Astrocyte (in vitro differentiated cells and primary cell): Measurements from ENCODE around the gene HRAS. TPM values are rescaled to one million over a fixed set of nuclear protein-coding genes. Genes with fewer than 3 reads are reported as not detected.
A peak's percentile ranks its signal among the peaks of the same experiment; 100 is the strongest.

Experiments used
- DNase-seq: peaks from one replicate; pipeline ENCODE4 v3.0.0-alpha.2; 2010; ENCODE audit warnings: low read depth
- FAIRE-seq: peaks from 2 replicates; lab custom pipeline; 2011; peaks lifted over from hg19 to GRCh38; lab: Jason Lieb, UNC
- H2AFZ ChIP-seq: 2 replicates; pipeline ENCODE4 v1.6.0; 2012; ENCODE audit warnings: low read depth, low read length, inconsistent platforms
- H3K27ac ChIP-seq: 2 replicates; pipeline ENCODE4 v1.5.1; 2011; ENCODE audit warnings: low read depth, low read length, inconsistent platforms
- H3K27me3 ChIP-seq: 2 replicates; pipeline ENCODE4 v1.6.0; 2011; ENCODE audit warnings: low read length, inconsistent platforms; ENCODE audit not compliant: insufficient read depth
- H3K36me3 ChIP-seq: 2 replicates; pipeline ENCODE4 v1.5.1; 2011; ENCODE audit warnings: low read length, inconsistent platforms; ENCODE audit not compliant: insufficient read depth
- H3K4me1 ChIP-seq: 2 replicates; pipeline ENCODE4 v1.5.1; 2011; ENCODE audit warnings: low read length, inconsistent platforms; ENCODE audit not compliant: insufficient read depth
- H3K4me2 ChIP-seq: 2 replicates; pipeline ENCODE4 v1.6.0; 2012; ENCODE audit warnings: low read length, inconsistent platforms
- H3K4me3 ChIP-seq: 2 replicates; pipeline ENCODE4 v1.5.1; 2011; ENCODE audit warnings: low read depth, mild to moderate bottlenecking, low read length, inconsistent platforms; ENCODE audit not compliant: insufficient read depth
- H3K79me2 ChIP-seq: 2 replicates; pipeline ENCODE4 v1.6.0; 2012; ENCODE audit warnings: mild to moderate bottlenecking, low read length, inconsistent platforms; ENCODE audit not compliant: insufficient read depth
- H3K9ac ChIP-seq: 2 replicates; pipeline ENCODE4 v1.6.0; 2012; ENCODE audit warnings: mild to moderate bottlenecking, low read length, inconsistent platforms
- H3K9me3 ChIP-seq: 2 replicates; pipeline ENCODE4 v1.5.1; 2012; ENCODE audit warnings: low read depth, mild to moderate bottlenecking, low read length, inconsistent platforms; ENCODE audit not compliant: insufficient read depth
- H4K20me1 ChIP-seq: 2 replicates; pipeline ENCODE4 v1.6.0; 2012; ENCODE audit warnings: low read length, inconsistent platforms; ENCODE audit not compliant: insufficient read depth
- H3K27ac Mint-ChIP-seq: one replicate; pipeline ENCODE4 v1.8.0; 2021; ENCODE audit warnings: mild to moderate bottlenecking, mixed read lengths; ENCODE audit not compliant: unreplicated experiment
- H3K27me3 Mint-ChIP-seq: one replicate; pipeline ENCODE4 v1.8.0; 2021; ENCODE audit warnings: low read depth, mixed read lengths; ENCODE audit not compliant: unreplicated experiment
- H3K36me3 Mint-ChIP-seq: one replicate; pipeline ENCODE4 v1.8.0; 2021; ENCODE audit warnings: low read depth, mixed read lengths; ENCODE audit not compliant: unreplicated experiment
- H3K4me1 Mint-ChIP-seq: one replicate; pipeline ENCODE4 v1.8.0; 2021; ENCODE audit warnings: low read depth, mixed read lengths; ENCODE audit not compliant: unreplicated experiment
- H3K4me3 Mint-ChIP-seq: one replicate; pipeline ENCODE4 v1.8.0; 2021; ENCODE audit warnings: mild to moderate bottlenecking, moderate library complexity, mixed read lengths; ENCODE audit not compliant: unreplicated experiment
- H3K9me3 Mint-ChIP-seq: one replicate; pipeline ENCODE4 v1.8.0; 2021; ENCODE audit warnings: mild to moderate bottlenecking, mixed read lengths; ENCODE audit not compliant: unreplicated experiment
- EZH2 ChIP-seq: IDR thresholded peaks from 2 replicates; pipeline ENCODE4 v1.6.1; 2012; ENCODE audit warnings: mild to moderate bottlenecking, low read length, inconsistent platforms; ENCODE audit not compliant: insufficient read depth
- microRNA-seq: library from miRNA; unstranded; fragments of <30 nt; microRNA quantifications from one replicate; pipeline ENCODE4 v1.2.0, GENCODE V29; 2020
- total RNA-seq: library from RNA; stranded (reverse); gene quantifications from 2 replicates; pipeline ENCODE4 v1.2.1, GENCODE V29; 2021
- TF ChIP-seq, protein P1 (sequence below): IDR thresholded peaks from 2 replicates; pipeline ENCODE4 v1.5.1; 2011; ENCODE audit warnings: low read depth, mild to moderate bottlenecking, inconsistent platforms, low read length, moderate library complexity; ENCODE audit not compliant: insufficient read depth

Gene HRAS
- total RNA-seq, 1 donor from 2014 or later: 84.2 TPM

DNA sequence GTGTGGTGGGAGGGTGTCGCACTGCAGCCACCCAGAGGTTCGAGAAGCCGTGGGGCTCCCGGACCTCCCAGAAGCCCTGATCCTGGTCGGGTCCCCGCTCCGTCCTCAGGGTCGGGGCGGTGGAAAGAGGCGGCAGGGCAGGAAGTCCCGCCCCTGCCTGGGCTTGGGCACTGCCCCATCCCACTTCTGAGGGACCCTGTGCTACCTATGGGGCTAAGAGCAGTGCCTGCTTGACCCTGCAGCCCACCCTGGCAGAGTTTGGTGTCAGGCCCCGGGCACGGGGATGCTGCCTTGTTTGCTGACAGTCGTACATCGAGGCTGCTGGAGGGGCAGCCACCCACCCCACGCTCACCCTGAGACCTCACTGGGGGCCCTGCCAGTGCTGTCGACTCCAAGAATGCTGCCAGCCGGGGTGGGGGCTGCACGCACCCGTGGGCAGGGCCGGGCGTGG, 47.8 kb downstream of the HRAS start:
- FAIRE-seq (no peak), DNase-seq (no peak)
- Histone ChIP-seq H4K20me1 (peaks cover 10% of the 10 kb centered on the region), H3K9me3 (no peaks in the 10 kb centered on the region), H3K4me1 (no peaks in the 10 kb centered on the region), H3K27me3 (no peaks in the 10 kb centered on the region), H3K27ac (no peak overlapping the region), H3K4me2 (no peak overlapping the region), H2AFZ (no peak overlapping the region), H3K9ac (no peak overlapping the region), H3K36me3 (no peaks in the 10 kb centered on the region), H3K4me3 (no peak overlapping the region), H3K79me2 (peaks cover 22% of the 10 kb centered on the region)
- Mint-ChIP-seq H3K4me1 (no peaks in the 10 kb centered on the region), H3K27me3 (no peaks in the 10 kb centered on the region), H3K27ac (no peak overlapping the region), H3K4me3 (no peak overlapping the region), H3K9me3 (no peaks in the 10 kb centered on the region), H3K36me3 (peaks cover 5% of the 10 kb centered on the region)
- TF ChIP-seq EZH2: no peak
- TF ChIP-seq, protein P1, sequence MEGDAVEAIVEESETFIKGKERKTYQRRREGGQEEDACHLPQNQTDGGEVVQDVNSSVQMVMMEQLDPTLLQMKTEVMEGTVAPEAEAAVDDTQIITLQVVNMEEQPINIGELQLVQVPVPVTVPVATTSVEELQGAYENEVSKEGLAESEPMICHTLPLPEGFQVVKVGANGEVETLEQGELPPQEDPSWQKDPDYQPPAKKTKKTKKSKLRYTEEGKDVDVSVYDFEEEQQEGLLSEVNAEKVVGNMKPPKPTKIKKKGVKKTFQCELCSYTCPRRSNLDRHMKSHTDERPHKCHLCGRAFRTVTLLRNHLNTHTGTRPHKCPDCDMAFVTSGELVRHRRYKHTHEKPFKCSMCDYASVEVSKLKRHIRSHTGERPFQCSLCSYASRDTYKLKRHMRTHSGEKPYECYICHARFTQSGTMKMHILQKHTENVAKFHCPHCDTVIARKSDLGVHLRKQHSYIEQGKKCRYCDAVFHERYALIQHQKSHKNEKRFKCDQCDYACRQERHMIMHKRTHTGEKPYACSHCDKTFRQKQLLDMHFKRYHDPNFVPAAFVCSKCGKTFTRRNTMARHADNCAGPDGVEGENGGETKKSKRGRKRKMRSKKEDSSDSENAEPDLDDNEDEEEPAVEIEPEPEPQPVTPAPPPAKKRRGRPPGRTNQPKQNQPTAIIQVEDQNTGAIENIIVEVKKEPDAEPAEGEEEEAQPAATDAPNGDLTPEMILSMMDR: no peak

DNA sequence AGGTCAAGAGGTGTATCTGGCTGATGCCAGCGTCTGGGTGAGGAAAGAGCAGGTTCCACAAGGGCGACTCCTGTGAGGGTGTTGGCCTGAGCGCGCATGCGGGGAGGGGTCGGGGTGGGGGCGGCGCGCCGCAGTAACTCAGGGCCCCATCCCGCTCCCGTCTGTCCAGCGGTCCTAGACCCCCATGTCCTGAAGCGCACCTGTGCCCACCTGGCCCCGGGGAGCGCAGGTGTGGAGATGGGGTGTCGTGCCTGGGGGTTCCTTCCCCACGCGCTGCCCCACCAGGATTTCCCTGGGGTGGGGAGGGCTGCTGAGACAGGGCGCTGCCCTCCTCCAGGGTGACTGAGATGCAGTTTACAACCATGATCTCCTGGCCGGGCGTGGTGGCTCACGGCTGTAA, 49.2 kb downstream of the HRAS start:
- H3K4me2 ChIP-seq: no peak overlapping the region
- no peak for TF ChIP-seq EZH2
- TF ChIP-seq, protein P1: no peak
- FAIRE-seq (no peak), DNase-seq (no peak)
- Mint-ChIP-seq H3K4me3 (no peak overlapping the region), H3K27me3 (no peaks in the 10 kb centered on the region), H3K36me3 (peaks cover 8% of the 10 kb centered on the region), H3K27ac (no peak overlapping the region), H3K9me3 (no peaks in the 10 kb centered on the region), H3K4me1 (no peaks in the 10 kb centered on the region)
- no peak overlapping the region for H3K27ac ChIP-seq
- no peaks in the 10 kb centered on the region for H3K36me3 ChIP-seq
- H3K4me3 ChIP-seq: no peak overlapping the region
- peaks cover 22% of the 10 kb centered on the region for H3K79me2 ChIP-seq
- H3K4me1 ChIP-seq: no peaks in the 10 kb centered on the region
- no peaks in the 10 kb centered on the region for H3K9me3 ChIP-seq
- no peak overlapping the region for H2AFZ ChIP-seq
- H4K20me1 ChIP-seq: peaks cover 10% of the 10 kb centered on the region
- no peak overlapping the region for H3K9ac ChIP-seq
- H3K27me3 ChIP-seq: no peaks in the 10 kb centered on the region

GRCh38 chr11:484616-485015, 50.8 kb downstream of the HRAS start:
- H3K4me2 ChIP-seq: no peak overlapping the region
- H3K36me3 ChIP-seq: no peaks in the 10 kb centered on the region
- no peaks in the 10 kb centered on the region for H3K9me3 ChIP-seq
- Mint-ChIP-seq H3K4me1 (no peaks in the 10 kb centered on the region), H3K9me3 (no peaks in the 10 kb centered on the region), H3K27ac (no peak overlapping the region), H3K27me3 (no peaks in the 10 kb centered on the region), H3K4me3 (no peak overlapping the region), H3K36me3 (peaks cover 10% of the 10 kb centered on the region)
- TF ChIP-seq, protein P1: no peak
- no peak for TF ChIP-seq EZH2
- no peak overlapping the region for H3K4me3 ChIP-seq
- H3K9ac ChIP-seq: no peak overlapping the region
- H3K4me1 ChIP-seq: no peaks in the 10 kb centered on the region
- no peaks in the 10 kb centered on the region for H3K27me3 ChIP-seq
- peaks cover 10% of the 10 kb centered on the region for H4K20me1 ChIP-seq
- no peak overlapping the region for H2AFZ ChIP-seq
- no peak for DNase-seq
- H3K27ac ChIP-seq: no peak overlapping the region
- H3K79me2 ChIP-seq: peaks cover 22% of the 10 kb centered on the region
- FAIRE-seq: no peak

Small RNA genes within 50 kb of the gene (microRNA-seq; reads per million reads assigned to microRNA genes)
- gene MIR210: 1,187 reads per million, percentile 83 among the genes with 10 or more reads in this experiment

Other genes with a start within 250 kb of the HRAS start
- gene PGGHG, start 246.4 kb downstream of the HRAS start, total RNA-seq: 22.9 and 25.1 TPM in 2 replicates
- not detected in 2 replicates for gene IFITM5, start 236.1 kb downstream of the HRAS start, total RNA-seq
- 474 and 575 TPM in 2 replicates for gene IFITM2, start 227.8 kb downstream of the HRAS start, total RNA-seq
- 526 and 631 TPM in 2 replicates for gene IFITM1, start 221.5 kb downstream of the HRAS start, total RNA-seq
- gene IFITM3, start 214.7 kb downstream of the HRAS start, total RNA-seq: 642 and 757 TPM in 2 replicates
- gene B4GALNT4, start 166.1 kb downstream of the HRAS start, total RNA-seq: 64.6 and 68.5 TPM in 2 replicates
- gene PKP3, start 141.4 kb downstream of the HRAS start, total RNA-seq: 1.1 and 2.1 TPM in 2 replicates
- gene SIGIRR, start 120.6 kb downstream of the HRAS start, total RNA-seq: 6.2 and 7.2 TPM in 2 replicates
- 0.82 and 1.9 TPM in 2 replicates for gene ANO9, start 93.6 kb downstream of the HRAS start, total RNA-seq
- 40.3 and 47.3 TPM in 2 replicates for gene PTDSS2, start 85.3 kb downstream of the HRAS start, total RNA-seq
- gene RNH1, start 28.3 kb downstream of the HRAS start, total RNA-seq: 117 and 130 TPM in 2 replicates
- gene LRRC56, start 2.0 kb upstream of the HRAS start, total RNA-seq: 0.82 and 1.8 TPM in 2 replicates
- 2.5 and 2.8 TPM in 2 replicates for gene LMNTD2, start 25.2 kb upstream of the HRAS start, total RNA-seq
- gene RASSF7, start 25.4 kb upstream of the HRAS start, total RNA-seq: 31.1 and 32.3 TPM in 2 replicates
- gene PHRF1, start 40.9 kb upstream of the HRAS start, total RNA-seq: 38.0 and 38.3 TPM in 2 replicates
- gene IRF7, start 80.4 kb upstream of the HRAS start, total RNA-seq: 75.4 and 80.6 TPM in 2 replicates
- gene CDHR5, start 89.4 kb upstream of the HRAS start, total RNA-seq: 0.12 TPM in 1 of 2 replicates, not detected in the other
- 2.0 and 4.0 TPM in 2 replicates for gene SCT, start 91.6 kb upstream of the HRAS start, total RNA-seq
- gene DRD4, start 101.7 kb upstream of the HRAS start, total RNA-seq: 9.9 and 12.0 TPM in 2 replicates
- gene DEAF1, start 159.6 kb upstream of the HRAS start, total RNA-seq: 44.1 and 48.9 TPM in 2 replicates
- 16.1 and 18.4 TPM in 2 replicates for gene TMEM80, start 160.2 kb upstream of the HRAS start, total RNA-seq
- 103 and 129 TPM in 2 replicates for gene EPS8L2, start 170.7 kb upstream of the HRAS start, total RNA-seq
- 150 and 155 TPM in 2 replicates for gene TALDO1, start 211.9 kb upstream of the HRAS start, total RNA-seq
- 51.9 and 60.0 TPM in 2 replicates for gene GATD1, start 241.9 kb upstream of the HRAS start, total RNA-seq